OCI-LY1 (cell line): Measurements from ENCODE around the gene LMBR1.

Source experiments
- H2AFZ ChIP-seq: fragments of 200-600 bp; sonication (generic), shearing (Covaris generic); 2 replicates; pipeline ENCODE4 v1.6.0; 2014; ENCODE audit warnings: antibody characterized with exemption, mild to moderate bottlenecking, low read length
- H3F3A ChIP-seq: fragments of 200-600 bp; sonication (generic), shearing (Covaris generic); 2 replicates; pipeline ENCODE4 v1.6.0; 2014; ENCODE audit warnings: mild to moderate bottlenecking, antibody characterized with exemption, low read length, moderate library complexity; ENCODE audit not compliant: insufficient read depth
- H3K27ac ChIP-seq: fragments of 200-600 bp; sonication (generic); 2 replicates; pipeline ENCODE4 v1.5.1; 2014; ENCODE audit warnings: low read length, mixed run types, mild to moderate bottlenecking, low read depth; ENCODE audit not compliant: poor library complexity, severe bottlenecking
- H3K27me3 ChIP-seq: fragments of 200-600 bp; sonication (generic); 2 replicates; pipeline ENCODE4 v1.6.0; 2014; ENCODE audit warnings: antibody characterized with exemption, mild to moderate bottlenecking, low read length, moderate library complexity; ENCODE audit not compliant: insufficient read depth
- H3K36me3 ChIP-seq: fragments of 200-600 bp; sonication (generic); 2 replicates; pipeline ENCODE4 v1.6.1; 2014; ENCODE audit warnings: mild to moderate bottlenecking, antibody characterized with exemption, low read length, moderate library complexity, mixed read lengths; ENCODE audit not compliant: insufficient read depth
- H3K4me1 ChIP-seq: fragments of 200-600 bp; sonication (generic); 2 replicates; pipeline ENCODE4 v1.5.1; 2014; ENCODE audit warnings: mild to moderate bottlenecking, low read length, moderate library complexity; ENCODE audit not compliant: insufficient read depth, severe bottlenecking
- H3K4me2 ChIP-seq: fragments of 200-600 bp; sonication (generic), shearing (Covaris generic); 2 replicates; pipeline ENCODE4 v1.6.1; 2014; ENCODE audit warnings: low read length
- H3K4me3 ChIP-seq: fragments of 200-600 bp; sonication (generic); 2 replicates; pipeline ENCODE4 v1.5.1; 2014; ENCODE audit warnings: low read length, low read depth, mild to moderate bottlenecking, mixed read lengths; ENCODE audit not compliant: poor library complexity, severe bottlenecking
- H3K79me2 ChIP-seq: fragments of 200-600 bp; shearing (Covaris generic); 2 replicates; pipeline ENCODE4 v1.6.1; 2016; ENCODE audit warnings: mixed run types, low read length, mixed read lengths; ENCODE audit not compliant: insufficient read depth
- H3K9ac ChIP-seq: fragments of 200-600 bp; sonication (generic), shearing (Covaris generic); 2 replicates; pipeline ENCODE4 v1.6.1; 2014; ENCODE audit warnings: mild to moderate bottlenecking, low read length, mixed read lengths
- H3K9me2 ChIP-seq: fragments of 200-600 bp; sonication (generic), shearing (Covaris generic); 2 replicates; pipeline ENCODE4 v1.6.1; 2014; ENCODE audit warnings: low read depth, mild to moderate bottlenecking, low read length, mixed read lengths
- H3K9me3 ChIP-seq: fragments of 200-600 bp; shearing (Covaris generic); 2 replicates; pipeline ENCODE4 v1.6.1; 2014; ENCODE audit warnings: low read length, mixed read lengths
- H4K20me1 ChIP-seq: fragments of 200-600 bp; sonication (generic), shearing (Covaris generic); 2 replicates; pipeline ENCODE4 v1.6.0; 2016; ENCODE audit warnings: mild to moderate bottlenecking, low read length; ENCODE audit not compliant: insufficient read depth
- EZH2 ChIP-seq: fragments of 200-600 bp; sonication (generic), shearing (Covaris generic); IDR thresholded peaks from 2 replicates; pipeline ENCODE4 v1.8.0; 2017; ENCODE audit warnings: borderline replicate concordance, mixed run types, mild to moderate bottlenecking, antibody characterized with exemption, low read length, moderate library complexity, mixed read lengths
- TF ChIP-seq, protein P1 (sequence below): fragments of 200-600 bp; sonication (generic), shearing (Covaris generic); IDR thresholded peaks from 2 replicates; pipeline ENCODE4 v1.5.1; 2017; ENCODE audit warnings: mild to moderate bottlenecking, antibody characterized with exemption, low read length, moderate library complexity, mixed read lengths

The LMBR1 gene

DNA sequence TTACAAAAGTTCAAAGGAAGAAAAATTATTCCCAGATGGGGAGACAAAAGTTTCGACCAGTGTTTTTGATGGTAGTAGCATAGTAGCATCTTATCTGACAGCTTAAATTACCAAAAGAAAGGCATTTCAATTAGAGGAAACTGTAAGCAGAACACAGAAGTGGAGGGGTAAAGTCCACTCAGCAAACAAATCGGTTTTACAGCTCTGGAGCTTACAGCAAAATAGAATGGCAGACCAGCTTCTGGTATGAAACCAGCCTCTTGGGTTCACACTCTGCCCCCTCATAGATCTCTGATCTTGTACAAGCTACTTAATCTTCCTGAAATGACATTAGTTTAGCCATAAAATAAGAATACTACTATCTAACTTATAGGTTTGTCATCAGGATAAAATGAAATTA is 133.8 kb downstream of the LMBR1 start:
- H3K4me2 ChIP-seq: no peak overlapping the region
- no peaks in the 10 kb centered on the region for H4K20me1 ChIP-seq
- no peaks in the 10 kb centered on the region for H3K27me3 ChIP-seq
- no peaks in the 10 kb centered on the region for H3K4me1 ChIP-seq
- H3K9me3 ChIP-seq: peaks cover 18% of the 10 kb centered on the region
- no peak overlapping the region for H3K9ac ChIP-seq
- no peak overlapping the region for H3K4me3 ChIP-seq
- H2AFZ ChIP-seq: no peak overlapping the region
- no peaks in the 10 kb centered on the region for H3F3A ChIP-seq
- no peak overlapping the region for H3K27ac ChIP-seq
- TF ChIP-seq EZH2: no peak
- TF ChIP-seq, protein P1, sequence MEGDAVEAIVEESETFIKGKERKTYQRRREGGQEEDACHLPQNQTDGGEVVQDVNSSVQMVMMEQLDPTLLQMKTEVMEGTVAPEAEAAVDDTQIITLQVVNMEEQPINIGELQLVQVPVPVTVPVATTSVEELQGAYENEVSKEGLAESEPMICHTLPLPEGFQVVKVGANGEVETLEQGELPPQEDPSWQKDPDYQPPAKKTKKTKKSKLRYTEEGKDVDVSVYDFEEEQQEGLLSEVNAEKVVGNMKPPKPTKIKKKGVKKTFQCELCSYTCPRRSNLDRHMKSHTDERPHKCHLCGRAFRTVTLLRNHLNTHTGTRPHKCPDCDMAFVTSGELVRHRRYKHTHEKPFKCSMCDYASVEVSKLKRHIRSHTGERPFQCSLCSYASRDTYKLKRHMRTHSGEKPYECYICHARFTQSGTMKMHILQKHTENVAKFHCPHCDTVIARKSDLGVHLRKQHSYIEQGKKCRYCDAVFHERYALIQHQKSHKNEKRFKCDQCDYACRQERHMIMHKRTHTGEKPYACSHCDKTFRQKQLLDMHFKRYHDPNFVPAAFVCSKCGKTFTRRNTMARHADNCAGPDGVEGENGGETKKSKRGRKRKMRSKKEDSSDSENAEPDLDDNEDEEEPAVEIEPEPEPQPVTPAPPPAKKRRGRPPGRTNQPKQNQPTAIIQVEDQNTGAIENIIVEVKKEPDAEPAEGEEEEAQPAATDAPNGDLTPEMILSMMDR: no peak
- H3K79me2 ChIP-seq: no peaks in the 10 kb centered on the region
- no peaks in the 10 kb centered on the region for H3K9me2 ChIP-seq
- H3K36me3 ChIP-seq: peaks cover 63% of the 10 kb centered on the region

- Histone ChIP-seq H3K9me3 (peaks cover 4% of the 10 kb centered on the region; the same call in 1 of the 2 replicates), H3K9ac (no peak overlapping the region), H3K4me1 (no peaks in the 10 kb centered on the region), H2AFZ (no peak overlapping the region), H3K27ac (no peak overlapping the region), H3K79me2 (no peaks in the 10 kb centered on the region), H3F3A (no peaks in the 10 kb centered on the region), H3K36me3 (peaks cover 40% of the 10 kb centered on the region), H3K4me3 (no peak overlapping the region), H3K4me2 (no peak overlapping the region), H3K9me2 (no peaks in the 10 kb centered on the region), H4K20me1 (no peaks in the 10 kb centered on the region), H3K27me3 (no peaks in the 10 kb centered on the region)
- TF ChIP-seq EZH2: no peak
- TF ChIP-seq, protein P1: no peak
These were observed 138.8 kb downstream of the LMBR1 start for GRCh38 chr7:156754201-156754600.

DNA sequence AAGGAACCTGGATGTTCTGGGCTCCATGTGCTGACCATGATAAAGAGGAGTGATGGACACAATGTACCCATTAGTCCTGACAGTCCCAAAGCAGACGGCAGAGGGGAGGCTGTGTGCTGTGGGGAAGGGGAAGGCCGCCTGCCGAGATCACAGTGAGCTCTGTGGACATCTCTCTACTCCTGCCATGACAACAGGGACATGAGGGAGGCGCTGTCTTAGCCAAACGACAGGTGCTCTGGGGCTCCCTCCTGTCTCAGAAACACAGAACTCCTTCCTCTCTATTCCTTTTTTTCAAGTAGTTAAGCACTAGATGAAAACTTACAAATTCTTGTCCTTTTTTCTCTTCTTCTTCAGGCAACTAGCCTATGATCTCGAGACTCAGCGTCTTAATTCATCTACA is 139.4 kb downstream of the LMBR1 start:
- Histone ChIP-seq H3K79me2 (no peaks in the 10 kb centered on the region), H3K4me1 (no peaks in the 10 kb centered on the region), H3K4me3 (no peak overlapping the region), H3K27ac (no peak overlapping the region), H3K36me3 (peaks cover 35% of the 10 kb centered on the region), H2AFZ (no peak overlapping the region), H4K20me1 (no peaks in the 10 kb centered on the region), H3K9me3 (no peaks in the 10 kb centered on the region), H3F3A (no peaks in the 10 kb centered on the region), H3K4me2 (no peak overlapping the region), H3K9ac (no peak overlapping the region), H3K27me3 (no peaks in the 10 kb centered on the region), H3K9me2 (no peaks in the 10 kb centered on the region)
- TF ChIP-seq, protein P1: no peak
- no peak for TF ChIP-seq EZH2
